Keratinocyte (primary cell): ENCODE data around the gene CTRB1.

ENCODE experiments used
- EZH2 ChIP-seq: IDR thresholded peaks from one replicate; pipeline ENCODE4 v1.6.1; 2012; ENCODE audit warnings: inconsistent platforms, mild to moderate bottlenecking, low read length, moderate library complexity
- TF ChIP-seq, protein P1 (sequence below), 3 experiments: IDR thresholded peaks in 1 of 3; conservative IDR thresholded peaks in 1 of 3; optimal IDR thresholded peaks in 1 of 3; 2 replicates in 2 of 3; 3 replicates in 1 of 3; pipeline versions ENCODE3 to v1.5.1; 2011; ENCODE audit warnings: low read length in 3 of 3, mild to moderate bottlenecking in 3 of 3, moderate library complexity in 2 of 3, control low read depth in 1 of 3, inconsistent platforms in 1 of 3; ENCODE audit not compliant: insufficient read depth in 2 of 3; ENCODE audit errors: extremely low read depth in 1 of 3

DNA sequence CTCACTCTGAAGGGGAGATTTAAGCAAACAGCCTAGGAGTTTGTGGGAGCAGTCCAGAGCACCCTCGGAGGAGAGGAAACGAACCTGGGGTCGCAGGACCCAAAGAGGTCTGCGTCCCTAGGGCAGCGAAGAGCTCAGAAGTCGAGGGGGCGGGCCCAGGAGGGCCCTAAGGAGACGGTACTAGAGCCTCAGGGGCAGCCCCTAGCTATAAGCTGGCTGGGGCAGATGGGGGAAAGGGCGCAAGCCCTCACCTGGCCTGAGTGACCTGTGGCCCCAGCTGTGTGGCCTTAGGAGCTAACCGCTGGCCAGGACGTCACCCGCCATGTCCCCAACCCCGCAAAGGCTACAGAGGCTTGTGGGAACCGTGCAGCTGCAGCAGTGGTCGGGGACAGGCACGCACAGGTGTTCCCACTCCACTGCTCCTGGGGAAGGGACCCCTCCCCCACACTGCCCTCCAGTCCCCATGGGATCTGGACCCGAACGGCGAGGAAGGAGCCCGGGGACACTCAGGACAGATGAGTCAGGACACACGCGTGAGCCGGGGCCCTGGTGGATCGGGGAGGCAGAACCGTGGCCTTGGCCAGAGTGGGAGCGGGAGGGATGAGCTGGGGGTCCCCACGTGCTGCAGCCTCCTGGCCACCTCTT is 9.8 kb upstream of the CTRB1 start:
- TF ChIP-seq, protein P1, sequence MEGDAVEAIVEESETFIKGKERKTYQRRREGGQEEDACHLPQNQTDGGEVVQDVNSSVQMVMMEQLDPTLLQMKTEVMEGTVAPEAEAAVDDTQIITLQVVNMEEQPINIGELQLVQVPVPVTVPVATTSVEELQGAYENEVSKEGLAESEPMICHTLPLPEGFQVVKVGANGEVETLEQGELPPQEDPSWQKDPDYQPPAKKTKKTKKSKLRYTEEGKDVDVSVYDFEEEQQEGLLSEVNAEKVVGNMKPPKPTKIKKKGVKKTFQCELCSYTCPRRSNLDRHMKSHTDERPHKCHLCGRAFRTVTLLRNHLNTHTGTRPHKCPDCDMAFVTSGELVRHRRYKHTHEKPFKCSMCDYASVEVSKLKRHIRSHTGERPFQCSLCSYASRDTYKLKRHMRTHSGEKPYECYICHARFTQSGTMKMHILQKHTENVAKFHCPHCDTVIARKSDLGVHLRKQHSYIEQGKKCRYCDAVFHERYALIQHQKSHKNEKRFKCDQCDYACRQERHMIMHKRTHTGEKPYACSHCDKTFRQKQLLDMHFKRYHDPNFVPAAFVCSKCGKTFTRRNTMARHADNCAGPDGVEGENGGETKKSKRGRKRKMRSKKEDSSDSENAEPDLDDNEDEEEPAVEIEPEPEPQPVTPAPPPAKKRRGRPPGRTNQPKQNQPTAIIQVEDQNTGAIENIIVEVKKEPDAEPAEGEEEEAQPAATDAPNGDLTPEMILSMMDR (optimal IDR thresholded peaks at IDR 0.05 in 1 of 3, IDR thresholded peaks at IDR 0.05 in 1 of 3, conservative IDR thresholded peaks at IDR 0.05 in 1 of 3; ENCODE audit: extremely low read depth in 1 of 3, insufficient read depth in 2 of 3, low read length in 3 of 3): no peak
- TF ChIP-seq EZH2: no peak
